BLaER1 treated with 17β-estradiol and CSF1 and Interleukin-3, amounts not matched to agents 10 nM and 100 nM (cell line): Measurements from ENCODE around the gene PCDH9.

ENCODE experiments used
- H3K27ac ChIP-seq, 11 experiments: shearing (Covaris generic); formaldehyde crosslinking; 2 replicates each; pipeline ENCODE4 v1.8.1; 2022
- H3K27me3 ChIP-seq, 11 experiments: shearing (Covaris generic); formaldehyde crosslinking; 2 replicates each; pipeline ENCODE4 v1.8.1; 2022
- H3K36me3 ChIP-seq, 11 experiments: shearing (Covaris generic); formaldehyde crosslinking; 2 replicates each; pipeline ENCODE4 v1.8.1; 2022
- H3K4me1 ChIP-seq, 10 experiments: shearing (Covaris generic); formaldehyde crosslinking; 2 replicates each; pipeline ENCODE4 v1.8.1; 2022
- H3K4me2 ChIP-seq, 11 experiments: shearing (Covaris generic); formaldehyde crosslinking; 2 replicates each; pipeline ENCODE4 v1.8.1; 2022
- H3K4me3 ChIP-seq, 10 experiments: shearing (Covaris generic); formaldehyde crosslinking; 2 replicates each; pipeline ENCODE4 v1.8.1; 2022
- H3K9ac ChIP-seq, 11 experiments: shearing (Covaris generic); formaldehyde crosslinking; 2 replicates each; pipeline ENCODE4 v1.8.1; 2022
- H3K9me3 ChIP-seq, 11 experiments: shearing (Covaris generic); formaldehyde crosslinking; replicated peaks in 1 of 11; 2 replicates each; pipeline ENCODE4 v1.8.1; 2022
- H4K20me1 ChIP-seq, 11 experiments: shearing (Covaris generic); formaldehyde crosslinking; 2 replicates each; pipeline ENCODE4 v1.8.1; 2022
- Cebpa-rat ChIP-seq, 11 experiments: shearing (Covaris generic); IDR thresholded peaks; 2 replicates each; pipeline ENCODE4 v1.8.1; 2022

The PCDH9 gene

DNA sequence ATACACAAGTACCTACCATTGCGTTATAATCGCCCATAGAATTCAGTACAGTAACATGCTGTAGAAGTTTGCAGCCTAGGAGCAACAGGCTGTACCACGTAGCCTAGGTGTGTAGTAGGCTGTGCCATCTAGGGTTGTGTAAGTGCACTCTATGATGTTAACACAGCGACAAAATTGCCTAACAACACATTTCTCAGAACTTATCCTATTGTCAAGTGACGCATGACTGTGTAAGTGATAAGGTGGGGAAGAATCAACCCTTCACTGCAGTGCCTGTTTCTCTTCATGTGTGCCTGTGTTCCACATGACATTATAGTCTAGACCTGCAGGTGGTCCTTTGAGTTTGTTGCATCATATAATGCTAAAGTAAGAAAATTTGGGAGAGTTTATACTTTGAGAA, 94.0 kb downstream of the PCDH9 start:
- H3K27ac ChIP-seq: no peak overlapping the region
- no peaks in the 10 kb centered on the region for H3K27me3 ChIP-seq
- H3K4me1 ChIP-seq: peaks cover 0 to 20% (median 5%) of the 10 kb centered on the region in 10 experiments; a peak in 7 of 20 replicates
- no peak overlapping the region for H3K4me2 ChIP-seq
- H3K36me3 ChIP-seq: no peaks in the 10 kb centered on the region
- H4K20me1 ChIP-seq: no peaks in the 10 kb centered on the region
- no peak overlapping the region for H3K9ac ChIP-seq
- TF ChIP-seq Cebpa-rat (IDR thresholded peaks at IDR 0.05): no peak
- H3K9me3 ChIP-seq: no peaks in the 10 kb centered on the region
- H3K4me3 ChIP-seq: no peak overlapping the region

DNA sequence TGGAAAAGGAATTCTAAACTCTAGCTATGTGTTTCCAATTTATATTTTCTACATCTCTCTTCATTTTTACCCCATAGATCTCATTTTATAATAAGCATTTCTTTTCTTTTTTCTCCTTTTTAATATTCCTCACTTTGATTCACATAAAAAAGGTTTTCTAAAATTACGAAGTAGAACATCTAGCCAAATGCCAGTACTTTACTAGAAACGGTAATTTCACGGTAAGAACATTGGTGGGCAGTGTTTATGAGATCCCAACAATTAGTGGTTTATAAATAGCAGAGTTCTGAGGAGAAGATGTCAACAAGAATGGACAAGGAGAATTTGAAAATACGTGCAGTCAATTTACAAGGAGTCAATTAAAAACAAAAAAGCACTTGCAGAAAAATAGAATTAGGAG, 94.8 kb downstream of the PCDH9 start:
- Histone ChIP-seq H3K9me3 (no peaks in the 10 kb centered on the region), H3K4me2 (no peak overlapping the region), H3K27ac (no peak overlapping the region), H4K20me1 (no peaks in the 10 kb centered on the region), H3K4me3 (no peak overlapping the region), H3K27me3 (no peaks in the 10 kb centered on the region), H3K4me1 (peaks cover 0 to 20% (median 5%) of the 10 kb centered on the region in 10 experiments; a peak in 7 of 20 replicates), H3K36me3 (no peaks in the 10 kb centered on the region), H3K9ac (no peak overlapping the region)
- TF ChIP-seq Cebpa-rat (IDR thresholded peaks at IDR 0.05): no peak

DNA sequence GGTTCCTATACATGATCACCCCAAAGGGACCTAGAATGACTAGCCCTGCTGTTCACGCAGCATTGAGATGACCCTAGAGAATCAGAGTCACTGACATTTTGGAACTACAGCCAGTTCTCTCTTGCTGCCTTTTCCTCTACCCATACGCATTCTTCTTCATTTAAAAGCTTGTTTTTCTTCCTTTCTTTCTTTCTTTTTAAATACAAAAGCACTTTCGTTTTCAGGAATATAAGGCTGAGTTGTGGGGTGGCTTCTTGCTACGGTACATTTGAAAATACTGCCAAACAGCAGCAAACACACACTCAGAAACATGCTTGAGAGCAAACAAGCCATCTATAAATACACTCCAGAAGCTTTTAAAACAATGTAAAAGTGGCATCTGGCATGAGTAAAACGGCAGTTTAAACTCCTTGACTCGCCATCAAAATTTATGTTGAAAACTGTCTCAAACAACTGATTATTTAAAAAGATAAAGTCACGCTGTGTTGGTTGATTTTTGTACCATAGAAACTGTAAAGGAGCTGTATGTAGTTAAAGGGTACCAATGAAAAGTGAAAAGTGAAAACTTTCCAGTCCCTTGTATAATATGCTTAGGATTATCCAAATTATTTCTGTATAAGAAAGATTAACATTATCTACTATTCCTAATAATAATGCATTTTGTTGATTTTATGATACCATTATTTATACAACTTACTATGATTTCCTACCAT, 95.6 kb downstream of the PCDH9 start:
- Histone ChIP-seq H3K9me3 (no peaks in the 10 kb centered on the region), H3K36me3 (no peaks in the 10 kb centered on the region), H3K4me3 (peak overlapping the region in 4 of 10 experiments; percentile 15 to 33 (median 24); a peak in 3 of 20 replicates), H3K27ac (peak overlapping the region in 2 of 11 experiments; percentile 14 to 23; a peak in 1 of 22 replicates), H3K4me1 (peaks cover 0 to 20% (median 5%) of the 10 kb centered on the region in 10 experiments; a peak in 7 of 20 replicates), H3K27me3 (no peaks in the 10 kb centered on the region), H3K9ac (peak overlapping the region in 7 of 11 experiments; percentile 24 to 55 (median 37); a peak in 12 of 22 replicates), H4K20me1 (no peaks in the 10 kb centered on the region), H3K4me2 (peak overlapping the region; percentile 48 to 80 (median 66))
- TF ChIP-seq Cebpa-rat (IDR thresholded peaks at IDR 0.05): no peak

DNA sequence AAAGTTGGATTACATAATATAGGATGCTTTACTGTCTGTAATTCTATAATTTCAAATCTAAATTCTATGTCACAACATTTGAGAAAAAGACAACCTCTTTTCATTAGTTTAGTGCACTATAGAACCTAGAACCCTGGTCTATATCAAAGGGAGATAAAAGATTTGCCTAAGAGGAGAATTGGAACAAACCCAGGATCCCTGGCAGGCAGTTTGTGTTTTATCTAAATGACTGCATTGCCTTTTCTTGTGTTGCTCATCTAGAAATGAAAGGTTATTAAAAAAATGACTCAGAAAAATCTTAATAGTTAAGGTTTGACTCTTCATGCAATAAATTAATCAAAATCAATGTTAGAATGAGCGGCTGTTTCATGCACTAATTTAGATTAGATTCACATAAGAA, 96.7 kb downstream of the PCDH9 start:
- Histone ChIP-seq H3K4me2 (no peak overlapping the region), H3K9me3 (no peaks in the 10 kb centered on the region), H3K27ac (no peak overlapping the region), H4K20me1 (no peaks in the 10 kb centered on the region), H3K27me3 (no peaks in the 10 kb centered on the region), H3K4me3 (no peak overlapping the region), H3K9ac (no peak overlapping the region), H3K36me3 (no peaks in the 10 kb centered on the region), H3K4me1 (peaks cover 0 to 22% (median 5%) of the 10 kb centered on the region in 10 experiments; a peak in 11 of 20 replicates)
- no peak for TF ChIP-seq Cebpa-rat (IDR thresholded peaks at IDR 0.05)

DNA sequence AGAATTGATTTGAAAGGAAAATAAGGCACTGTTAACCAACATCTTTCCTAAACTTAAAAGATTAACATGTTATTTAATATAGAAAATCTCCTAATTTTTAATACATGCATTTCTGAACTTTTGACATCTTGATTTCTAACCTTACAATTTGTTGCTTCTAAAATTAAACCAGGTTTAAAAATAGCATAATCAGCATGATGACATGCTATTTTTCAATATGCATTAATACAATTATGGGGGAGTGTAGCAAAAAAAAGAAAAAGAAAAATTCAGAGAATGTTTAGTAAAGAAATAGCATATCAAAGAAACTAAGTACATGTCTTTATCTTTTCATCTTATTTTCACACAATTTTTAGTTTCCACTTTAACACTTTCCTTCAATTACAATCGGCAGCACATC, 98.7 kb downstream of the PCDH9 start:
- TF ChIP-seq Cebpa-rat (IDR thresholded peaks at IDR 0.05): no peak
- H3K4me1 ChIP-seq: peaks cover 0 to 22% (median 6%) of the 10 kb centered on the region in 10 experiments; a peak in 11 of 20 replicates
- no peaks in the 10 kb centered on the region for H4K20me1 ChIP-seq

DNA sequence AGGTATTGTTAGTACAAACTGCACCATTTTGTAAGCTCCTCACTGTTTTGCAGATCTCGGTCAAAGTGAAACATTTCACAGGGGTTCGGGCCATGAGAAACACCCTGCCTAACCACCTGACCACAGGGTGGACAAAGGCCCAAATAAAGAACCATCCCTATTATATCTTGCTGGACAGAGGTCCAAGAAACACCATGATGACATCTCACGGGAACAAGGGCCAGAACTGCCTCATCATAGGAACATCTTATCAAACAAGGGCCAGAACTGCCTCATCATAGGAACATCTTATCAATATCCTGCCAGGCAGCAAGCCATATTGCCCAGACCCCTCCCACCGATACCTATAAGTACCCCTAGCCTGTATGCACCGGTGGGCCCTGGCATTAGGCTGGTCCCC, 99.7 kb downstream of the PCDH9 start:
- Histone ChIP-seq H3K4me1 (peaks cover 0 to 22% (median 6%) of the 10 kb centered on the region in 10 experiments; a peak in 11 of 20 replicates), H3K9ac (no peak overlapping the region), H3K27ac (no peak overlapping the region), H4K20me1 (no peaks in the 10 kb centered on the region), H3K4me3 (no peak overlapping the region), H3K9me3 (no peaks in the 10 kb centered on the region), H3K36me3 (no peaks in the 10 kb centered on the region), H3K4me2 (no peak overlapping the region), H3K27me3 (no peaks in the 10 kb centered on the region)
- TF ChIP-seq Cebpa-rat (IDR thresholded peaks at IDR 0.05): no peak

More for the DNA sequence above, 98.7 kb downstream of the PCDH9 start:
- no peak overlapping the region for H3K4me3 ChIP-seq
- H3K27ac ChIP-seq: no peak overlapping the region
- H3K9ac ChIP-seq: no peak overlapping the region
- no peaks in the 10 kb centered on the region for H3K36me3 ChIP-seq
- no peaks in the 10 kb centered on the region for H3K9me3 ChIP-seq
- no peak overlapping the region for H3K4me2 ChIP-seq
- no peaks in the 10 kb centered on the region for H3K27me3 ChIP-seq

DNA sequence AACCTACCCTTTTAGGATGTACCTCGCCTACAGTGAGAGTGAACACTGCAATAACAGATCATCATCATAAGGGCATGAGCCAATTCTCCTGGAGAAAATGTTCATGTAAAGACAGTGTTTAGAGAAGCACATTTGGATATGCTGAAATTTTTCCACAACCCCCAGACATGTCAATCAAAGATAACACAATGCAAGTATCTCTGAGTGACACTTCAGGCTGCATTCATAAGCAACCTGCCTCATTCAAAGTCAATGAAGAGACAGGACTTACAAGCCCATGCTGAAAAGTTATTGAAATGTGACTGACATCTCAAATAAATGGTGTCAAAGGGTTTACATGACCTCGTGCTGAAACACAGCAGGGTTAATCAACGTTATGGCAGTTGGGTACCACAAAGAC, 102.0 kb downstream of the PCDH9 start:
- peak overlapping the region in 5 of 11 experiments; percentile 14 to 34 (median 20); a peak in 8 of 22 replicates for H3K4me2 ChIP-seq
- no peaks in the 10 kb centered on the region for H3K36me3 ChIP-seq
- no peak for TF ChIP-seq Cebpa-rat (IDR thresholded peaks at IDR 0.05)
- H3K9ac ChIP-seq: no peak overlapping the region
- H3K27me3 ChIP-seq: no peaks in the 10 kb centered on the region
- no peak overlapping the region for H3K4me3 ChIP-seq
- no peaks in the 10 kb centered on the region for H3K9me3 ChIP-seq
- H3K27ac ChIP-seq: no peak overlapping the region
- H4K20me1 ChIP-seq: no peaks in the 10 kb centered on the region
- H3K4me1 ChIP-seq: peaks cover 0 to 12% (median 0%) of the 10 kb centered on the region in 10 experiments; a peak in 7 of 20 replicates

DNA sequence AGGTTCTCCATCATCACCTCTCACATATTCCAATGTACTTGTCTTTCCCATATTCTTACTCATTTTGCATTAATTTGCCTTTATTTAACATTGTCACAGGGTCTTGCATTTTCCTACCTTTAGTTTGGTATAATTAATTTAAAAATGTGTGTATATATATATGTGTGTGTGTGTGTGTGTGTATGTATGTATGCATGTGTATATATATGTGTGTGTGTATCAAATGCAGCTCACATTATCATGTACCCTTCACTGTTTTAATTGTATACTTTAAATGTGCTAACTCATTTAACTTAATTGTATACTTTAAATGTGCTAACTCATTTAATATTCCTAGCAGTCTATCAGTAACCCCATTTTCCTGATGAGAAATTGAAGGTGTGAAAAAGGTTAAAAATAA, 104.5 kb downstream of the PCDH9 start:
- H3K9ac ChIP-seq: no peak overlapping the region
- no peak overlapping the region for H3K27ac ChIP-seq
- no peak overlapping the region for H3K4me3 ChIP-seq
- no peaks in the 10 kb centered on the region for H3K36me3 ChIP-seq
- TF ChIP-seq Cebpa-rat (IDR thresholded peaks at IDR 0.05): no peak
- no peaks in the 10 kb centered on the region for H3K27me3 ChIP-seq
- no peaks in the 10 kb centered on the region for H4K20me1 ChIP-seq
- H3K4me1 ChIP-seq: peaks cover 0 to 12% (median 0%) of the 10 kb centered on the region in 10 experiments; a peak in 7 of 20 replicates
- no peaks in the 10 kb centered on the region for H3K9me3 ChIP-seq
- H3K4me2 ChIP-seq: no peak overlapping the region

DNA sequence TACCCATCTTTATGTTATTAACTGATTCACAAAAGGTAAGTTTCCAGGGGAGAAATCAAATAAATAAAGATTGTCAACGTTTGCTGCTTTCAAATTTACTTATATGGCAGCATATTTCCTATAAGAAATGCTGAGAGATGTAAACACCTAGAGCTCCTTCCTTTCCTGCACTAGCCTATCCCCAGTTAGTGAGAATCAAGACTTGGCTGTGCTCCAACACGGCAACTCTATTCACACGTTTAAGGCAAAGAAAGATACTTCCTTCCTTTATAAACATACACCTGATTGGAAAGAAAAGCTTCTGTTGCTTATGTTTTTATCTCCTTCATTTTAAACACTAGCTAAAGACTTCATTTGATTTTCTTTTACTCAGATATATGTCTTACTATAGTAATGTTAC, 107.0 kb downstream of the PCDH9 start:
- H3K9ac ChIP-seq: no peak overlapping the region
- no peak overlapping the region for H3K4me2 ChIP-seq
- no peak overlapping the region for H3K27ac ChIP-seq
- no peaks in the 10 kb centered on the region for H3K9me3 ChIP-seq
- no peaks in the 10 kb centered on the region for H3K27me3 ChIP-seq
- TF ChIP-seq Cebpa-rat (IDR thresholded peaks at IDR 0.05): no peak
- H3K36me3 ChIP-seq: no peaks in the 10 kb centered on the region
- H3K4me1 ChIP-seq: peaks cover 0 to 7% (median 0%) of the 10 kb centered on the region in 10 experiments; a peak in 7 of 20 replicates
- no peak overlapping the region for H3K4me3 ChIP-seq
- no peaks in the 10 kb centered on the region for H4K20me1 ChIP-seq

DNA sequence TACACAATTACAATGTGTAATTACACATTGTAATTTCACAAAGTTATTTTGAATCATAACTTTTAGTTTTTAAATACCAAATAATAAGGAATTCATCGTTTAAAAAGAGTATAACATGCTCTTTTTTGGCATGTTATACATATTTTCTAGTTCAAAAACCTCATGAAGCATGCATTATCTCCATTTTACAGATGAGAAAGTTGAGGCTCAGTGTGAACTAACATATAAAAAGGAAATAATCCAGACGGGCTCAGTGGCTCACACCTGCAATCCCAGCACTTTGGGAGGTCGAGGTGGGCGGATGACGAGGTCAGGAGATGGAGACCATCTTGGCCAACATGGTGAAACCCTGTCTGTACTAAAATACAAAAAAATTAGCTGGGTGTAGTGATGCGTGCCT, 107.9 kb downstream of the PCDH9 start:
- Histone ChIP-seq H3K27me3 (no peaks in the 10 kb centered on the region), H3K9me3 (no peaks in the 10 kb centered on the region), H3K4me1 (peaks cover 0 to 4% (median 0%) of the 10 kb centered on the region in 10 experiments; a peak in 1 of 20 replicates), H3K4me3 (no peak overlapping the region), H3K36me3 (no peaks in the 10 kb centered on the region), H3K4me2 (no peak overlapping the region), H3K27ac (no peak overlapping the region), H4K20me1 (no peaks in the 10 kb centered on the region), H3K9ac (no peak overlapping the region)
- TF ChIP-seq Cebpa-rat (IDR thresholded peaks at IDR 0.05): no peak
